GM18502 (cell line): ENCODE results near the gene ENKUR.

ENCODE experiments used
- ATAC-seq: cut with Tn5 transposase; IDR thresholded peaks from one replicate; pipeline ENCODE4 v1.9.1; 2021; ENCODE audit warnings: mild to moderate bottlenecking; ENCODE audit not compliant: unreplicated experiment, poor library complexity

ENKUR gene

GRCh38 chr10:25015828-25016375, at the start of gene ENKUR:
Gene ENKUR (minus strand): TSS chr10:25016158. CDS start chr10:25015936, 222 bp downstream.
- peak; percentile 76 for ATAC-seq

GRCh38 chr10:25064401-25064800, 48.4 kb upstream of the ENKUR start:
- ATAC-seq: no peak

GRCh38 chr10:25063644-25064043, 47.7 kb upstream of the ENKUR start:
- no peak for ATAC-seq

- no peak for ATAC-seq
These were observed 47.2 kb upstream of the ENKUR start for GRCh38 chr10:25063157-25063556.

- no peak for ATAC-seq
These were observed 45.9 kb upstream of the ENKUR start for GRCh38 chr10:25061711-25062449.

- ATAC-seq: no peak
These were observed 45.2 kb upstream of the ENKUR start for GRCh38 chr10:25061125-25061524.

- ATAC-seq: no peak
These were observed 44.0 kb upstream of the ENKUR start for GRCh38 chr10:25059990-25060389.

- no peak for ATAC-seq
These were observed 41.9 kb upstream of the ENKUR start for GRCh38 chr10:25057886-25058285.

- no peak for ATAC-seq
These were observed 40.8 kb upstream of the ENKUR start for GRCh38 chr10:25056726-25057125.

- no peak for ATAC-seq
These were observed 36.1 kb upstream of the ENKUR start for GRCh38 chr10:25052012-25052411.

GRCh38 chr10:25050402-25050801, 34.4 kb upstream of the ENKUR start:
- no peak for ATAC-seq

GRCh38 chr10:25049966-25050365, 34.0 kb upstream of the ENKUR start:
- no peak for ATAC-seq

- no peak for ATAC-seq
These were observed 32.5 kb upstream of the ENKUR start for GRCh38 chr10:25048450-25048849.

- ATAC-seq: no peak
These were observed 31.8 kb upstream of the ENKUR start for GRCh38 chr10:25047591-25048301.

GRCh38 chr10:25047088-25047487, 31.1 kb upstream of the ENKUR start:
- ATAC-seq: no peak

- no peak for ATAC-seq
These were observed 30.7 kb upstream of the ENKUR start for GRCh38 chr10:25046641-25047040.

- ATAC-seq: no peak
These were observed 23.6 kb upstream of the ENKUR start for GRCh38 chr10:25039531-25039930.

GRCh38 chr10:25038325-25038724, 22.4 kb upstream of the ENKUR start:
- ATAC-seq: no peak

- peak; percentile 89 for ATAC-seq
These were observed 20.4 kb upstream of the ENKUR start for GRCh38 chr10:25036381-25036780.

GRCh38 chr10:25029519-25029918, 13.6 kb upstream of the ENKUR start:
- no peak for ATAC-seq

GRCh38 chr10:25028711-25029110, 12.8 kb upstream of the ENKUR start:
- ATAC-seq: no peak

- ATAC-seq: no peak
These were observed 10.5 kb upstream of the ENKUR start for GRCh38 chr10:25026463-25026862.
